BLaER1 (cell line): Measurements from ENCODE around the gene NUAK2.
A peak's percentile ranks its signal among the peaks of the same experiment; 100 is the strongest.

ENCODE experiments used
- H3K27ac ChIP-seq: shearing (Covaris generic); formaldehyde crosslinking; 2 replicates; pipeline ENCODE4 v1.8.1; 2022
- H3K27me3 ChIP-seq: shearing (Covaris generic); formaldehyde crosslinking; 2 replicates; pipeline ENCODE4 v1.8.1; 2022
- H3K36me3 ChIP-seq: shearing (Covaris generic); formaldehyde crosslinking; 2 replicates; pipeline ENCODE4 v1.8.1; 2022
- H3K4me1 ChIP-seq: shearing (Covaris generic); formaldehyde crosslinking; 2 replicates; pipeline ENCODE4 v1.8.1; 2022
- H3K4me2 ChIP-seq: shearing (Covaris generic); formaldehyde crosslinking; 2 replicates; pipeline ENCODE4 v1.8.1; 2022
- H3K4me3 ChIP-seq: shearing (Covaris generic); formaldehyde crosslinking; 2 replicates; pipeline ENCODE4 v1.8.1; 2022
- H3K9ac ChIP-seq: shearing (Covaris generic); formaldehyde crosslinking; 2 replicates; pipeline ENCODE4 v1.8.1; 2022
- H3K9me3 ChIP-seq: shearing (Covaris generic); formaldehyde crosslinking; 2 replicates; pipeline ENCODE4 v1.8.1; 2022
- H4K20me1 ChIP-seq: shearing (Covaris generic); formaldehyde crosslinking; 2 replicates; pipeline ENCODE4 v1.8.1; 2022
- Cebpa-rat ChIP-seq: shearing (Covaris generic); IDR thresholded peaks from 2 replicates; pipeline ENCODE4 v1.8.1; 2022

The NUAK2 gene

DNA sequence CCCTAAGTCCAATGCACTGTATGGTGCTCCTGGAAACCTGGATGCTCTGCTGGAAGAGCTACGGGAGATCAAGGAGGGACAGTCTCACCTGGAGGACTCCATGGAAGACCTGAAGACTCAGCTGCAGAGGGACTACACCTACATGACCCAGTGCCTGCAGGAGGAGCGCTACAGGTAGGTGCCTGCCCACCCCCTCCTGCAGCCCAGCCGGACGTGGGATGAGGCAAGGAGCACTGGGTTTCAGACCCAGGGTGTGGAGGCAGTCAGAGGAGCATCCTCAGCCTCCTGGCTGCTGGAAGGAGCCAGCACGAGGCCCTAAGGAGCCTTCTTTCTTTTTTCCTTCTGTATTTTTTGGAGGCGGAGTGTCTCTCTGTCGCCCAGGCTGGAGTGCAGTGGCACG, 51.8 kb downstream of the NUAK2 start:
- Histone ChIP-seq H3K27me3 (peaks cover 7% of the 10 kb centered on the region; the same call in 1 of the 2 replicates), H3K4me1 (peaks cover 21% of the 10 kb centered on the region), H3K9ac (no peak overlapping the region), H3K36me3 (no peaks in the 10 kb centered on the region), H3K9me3 (no peaks in the 10 kb centered on the region), H3K4me3 (no peak overlapping the region), H4K20me1 (peaks cover 12% of the 10 kb centered on the region; the same call in 1 of the 2 replicates), H3K27ac (no peak overlapping the region), H3K4me2 (no peak overlapping the region)
- TF ChIP-seq Cebpa-rat, result no peak

DNA sequence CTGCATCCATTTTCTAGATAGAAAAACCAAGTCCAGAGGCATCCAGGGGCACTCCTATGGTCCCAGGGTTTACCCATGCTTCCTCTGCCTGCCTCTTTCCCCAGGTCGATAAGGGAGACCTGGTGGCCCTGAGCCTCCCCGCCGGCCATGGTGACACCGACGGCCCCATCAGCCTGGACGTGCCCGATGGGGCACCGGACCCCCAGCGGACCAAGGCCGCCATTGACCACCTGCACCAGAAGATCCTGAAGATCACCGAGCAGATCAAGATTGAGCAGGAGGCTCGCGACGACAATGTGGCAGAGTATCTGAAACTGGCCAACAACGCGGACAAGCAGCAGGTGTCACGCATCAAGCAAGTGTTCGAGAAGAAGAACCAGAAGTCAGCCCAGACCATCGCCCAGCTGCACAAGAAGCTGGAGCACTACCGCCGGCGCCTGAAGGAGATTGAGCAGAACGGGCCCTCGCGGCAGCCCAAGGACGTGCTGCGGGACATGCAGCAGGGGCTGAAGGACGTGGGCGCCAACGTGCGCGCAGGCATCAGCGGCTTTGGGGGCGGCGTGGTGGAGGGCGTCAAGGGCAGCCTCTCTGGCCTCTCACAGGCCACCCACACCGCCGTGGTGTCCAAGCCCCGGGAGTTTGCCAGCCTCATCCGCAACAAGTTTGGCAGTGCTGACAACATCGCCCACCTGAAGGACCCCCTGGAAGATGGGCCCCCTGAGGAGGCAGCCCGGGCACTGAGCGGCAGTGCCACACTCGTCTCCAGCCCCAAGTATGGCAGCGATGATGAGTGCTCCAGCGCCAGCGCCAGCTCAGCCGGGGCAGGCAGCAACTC, 52.5 kb downstream of the NUAK2 start:
- no peak for TF ChIP-seq Cebpa-rat
- Histone ChIP-seq H3K4me3 (no peak overlapping the region), H3K9ac (no peak overlapping the region), H4K20me1 (peaks cover 5% of the 10 kb centered on the region; the same call in 1 of the 2 replicates), H3K27ac (no peak overlapping the region), H3K9me3 (no peaks in the 10 kb centered on the region), H3K4me2 (no peak overlapping the region), H3K36me3 (no peaks in the 10 kb centered on the region), H3K27me3 (peaks cover 4% of the 10 kb centered on the region; the same call in 1 of the 2 replicates), H3K4me1 (peaks cover 21% of the 10 kb centered on the region)

- Histone ChIP-seq H3K4me2 (peak overlapping the region; percentile 85), H3K9me3 (no peaks in the 10 kb centered on the region), H3K27ac (no peak overlapping the region), H4K20me1 (peaks cover 11% of the 10 kb centered on the region; the same call in 1 of the 2 replicates), H3K4me3 (no peak overlapping the region), H3K4me1 (peaks cover 31% of the 10 kb centered on the region), H3K9ac (0 out of 2 replicates have a peak overlapping the region, but pooled peaks have one; percentile 15), H3K27me3 (peaks cover 12% of the 10 kb centered on the region; the same call in 1 of the 2 replicates), H3K36me3 (no peaks in the 10 kb centered on the region)
- TF ChIP-seq Cebpa-rat, result no peak
Measured at GRCh38 chr1:205267306-205267902, 54.1 kb downstream of the NUAK2 start.

GRCh38 chr1:205266611-205267305, 54.8 kb downstream of the NUAK2 start:
- H3K9ac ChIP-seq, result no peak overlapping the region
- no peak overlapping the region for H3K27ac ChIP-seq
- H4K20me1 ChIP-seq, result peaks cover 18% of the 10 kb centered on the region; the same call in 1 of the 2 replicates
- no peaks in the 10 kb centered on the region for H3K36me3 ChIP-seq
- no peaks in the 10 kb centered on the region for H3K9me3 ChIP-seq
- no peak for TF ChIP-seq Cebpa-rat
- H3K4me1 ChIP-seq, result peaks cover 38% of the 10 kb centered on the region
- H3K27me3 ChIP-seq, result peaks cover 18% of the 10 kb centered on the region
- H3K4me3 ChIP-seq, result no peak overlapping the region
- peak overlapping the region; percentile 85 for H3K4me2 ChIP-seq

DNA sequence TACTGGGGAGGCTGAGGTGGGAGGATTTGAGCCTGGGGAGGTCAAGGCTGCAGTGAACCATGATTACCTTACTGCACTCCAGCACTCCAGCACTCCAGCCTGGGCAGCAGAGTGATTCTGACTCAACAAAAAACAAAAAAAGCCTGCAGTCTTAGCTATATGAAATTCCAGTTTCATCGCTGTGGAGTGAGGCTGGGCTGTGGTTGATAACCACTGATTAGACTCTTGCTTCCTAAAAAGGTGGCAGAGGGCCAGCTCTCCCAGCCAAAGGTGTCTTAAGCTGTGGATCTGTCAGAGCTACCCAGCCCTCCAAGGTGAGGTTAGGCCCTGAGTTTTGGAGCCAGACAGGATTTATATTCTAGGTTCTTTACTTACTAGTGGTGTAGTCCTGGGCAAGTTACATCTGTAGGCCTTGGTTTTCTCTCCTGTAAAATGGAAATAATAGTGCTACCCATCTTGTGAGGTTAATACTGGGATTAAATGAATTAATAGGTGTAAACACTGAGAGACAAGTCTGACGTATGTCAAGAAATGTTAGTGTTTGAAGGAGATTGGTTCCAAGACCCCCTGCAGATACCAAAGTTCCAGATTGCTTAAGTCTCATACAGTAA, 57.9 kb downstream of the NUAK2 start:
- Histone ChIP-seq H3K4me1 (peaks cover 45% of the 10 kb centered on the region), H4K20me1 (peaks cover 23% of the 10 kb centered on the region; the same call in 1 of the 2 replicates), H3K27me3 (peaks cover 24% of the 10 kb centered on the region), H3K27ac (no peak overlapping the region), H3K36me3 (no peaks in the 10 kb centered on the region), H3K4me2 (0 out of 2 replicates have a peak overlapping the region, but pooled peaks have one; percentile 68), H3K4me3 (no peak overlapping the region), H3K9ac (no peak overlapping the region), H3K9me3 (no peaks in the 10 kb centered on the region)
- TF ChIP-seq Cebpa-rat, result no peak

DNA sequence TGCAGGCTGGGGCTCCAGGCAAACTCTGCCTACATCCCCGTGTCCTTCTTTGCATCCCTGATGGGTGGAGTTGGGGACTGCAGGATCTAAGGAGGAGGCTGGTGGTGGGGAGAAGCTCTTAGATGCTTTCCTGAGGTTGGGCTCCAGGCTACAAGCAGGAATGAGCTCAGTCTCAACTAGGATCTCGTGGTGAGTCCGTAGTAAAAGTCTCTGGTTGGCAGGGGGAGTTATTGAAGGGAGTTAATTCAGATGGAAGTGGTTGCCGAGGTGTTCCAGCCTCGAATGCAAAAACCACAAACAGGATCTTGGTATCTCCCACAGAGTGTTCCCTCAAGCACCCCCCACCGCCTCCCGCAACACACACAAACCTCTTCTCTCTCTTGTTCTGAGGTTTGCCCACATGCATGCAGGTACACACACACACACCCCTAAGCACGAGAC, 58.8 kb downstream of the NUAK2 start:
- H3K4me1 ChIP-seq, result peaks cover 41% of the 10 kb centered on the region
- peaks cover 23% of the 10 kb centered on the region; the same call in 1 of the 2 replicates for H4K20me1 ChIP-seq
- H3K9ac ChIP-seq, result no peak overlapping the region
- H3K36me3 ChIP-seq, result no peaks in the 10 kb centered on the region
- TF ChIP-seq Cebpa-rat, result no peak
- no peak overlapping the region for H3K4me3 ChIP-seq
- H3K4me2 ChIP-seq, result peak overlapping the region; percentile 68
- peaks cover 24% of the 10 kb centered on the region for H3K27me3 ChIP-seq
- no peaks in the 10 kb centered on the region for H3K9me3 ChIP-seq
- no peak overlapping the region for H3K27ac ChIP-seq

GRCh38 chr1:205261946-205262691, 59.4 kb downstream of the NUAK2 start:
- H4K20me1 ChIP-seq, result peaks cover 23% of the 10 kb centered on the region; the same call in 1 of the 2 replicates
- H3K4me1 ChIP-seq, result peaks cover 35% of the 10 kb centered on the region
- TF ChIP-seq Cebpa-rat, result no peak
- H3K4me3 ChIP-seq, result no peak overlapping the region
- no peak overlapping the region for H3K27ac ChIP-seq
- peaks cover 24% of the 10 kb centered on the region for H3K27me3 ChIP-seq
- H3K4me2 ChIP-seq, result peak overlapping the region; percentile 68
- no peaks in the 10 kb centered on the region for H3K36me3 ChIP-seq
- H3K9ac ChIP-seq, result no peak overlapping the region
- H3K9me3 ChIP-seq, result no peaks in the 10 kb centered on the region

- no peak for TF ChIP-seq Cebpa-rat
- Histone ChIP-seq H3K9ac (no peak overlapping the region), H3K9me3 (no peaks in the 10 kb centered on the region), H3K27ac (no peak overlapping the region), H3K27me3 (peaks cover 24% of the 10 kb centered on the region), H4K20me1 (peaks cover 23% of the 10 kb centered on the region; the same call in 1 of the 2 replicates), H3K4me2 (no peak overlapping the region; the same call in 1 of the 2 replicates), H3K36me3 (no peaks in the 10 kb centered on the region), H3K4me1 (peaks cover 25% of the 10 kb centered on the region), H3K4me3 (no peak overlapping the region)
Measured at GRCh38 chr1:205260948-205261732, 60.4 kb downstream of the NUAK2 start.
